Heart left ventricle (tissue), 13 donors: ENCODE results near the gene NGB.

Source experiments
- CTCF ChIP-seq, 12 donors: fragments of 200-600 bp; sonication (generic) in 4 of 12; IDR thresholded peaks; one replicate each; pipeline versions ENCODE4 v1.5.0 to v1.8.0; 2018 to 2022; ENCODE audit warnings: antibody characterized with exemption in 12 of 12, mild to moderate bottlenecking in 5 of 12
- POLR2A ChIP-seq, 2 donors: fragments of 450-650 bp; IDR thresholded peaks; one replicate each; pipeline ENCODE4 v1.6.1; 2017; ENCODE audit warnings: antibody characterized with exemption in 2 of 2, mild to moderate bottlenecking in 2 of 2, moderate library complexity in 2 of 2
- donor health status: ischemic (EF 13 %, LVEDD 7.1; RV severe dilation, severe dysfunction).
- donor health status: DM: no; HTN: yes; CAD: no.
- donor health status: DM: no; HTN: no; CAD: no.
- donor health status: ischemic (EF 25% LVEDD 6.9; RV normal size, moderate dysfunction).
- donor health status: ischemic (EF 25% LVEDD 5.7; RV mildly dilated, moderate dysfunction).
- donor health status: ischemic (EF 35%, LVEDD 5.7; RV mildly dilated, moderate dysfunction).
- donor health status: nonischemic (EF 11% LVEDD 7.7; RV severe dilation, severe dysfunction).
- donor health status: DM: yes; HTN: yes; CAD: no.
- donor health status: PGD.
- donor health status: ischemic (EF 29% LVEDD 5.4; RV normal size, mild dysfunction).
- donor health status: nonischemic (EF 23%, LVEDD 6.1; RV moderate dilation, normal function).

- TF ChIP-seq POLR2A (IDR thresholded peaks at IDR 0.05) (no peak), CTCF (IDR thresholded peaks at IDR 0.05) (no peak)
Observed at GRCh38 chr14:77276295-77276935, 5.4 kb upstream of the NGB start.
